ENCODE measurements around the gene GDNF. TPM values are rescaled to one million over a fixed set of nuclear protein-coding genes. Genes with fewer than 3 reads are reported as not detected.
A peak's percentile ranks its signal among the peaks of the same experiment; 100 is the strongest.

The GDNF gene
- total and polyA plus RNA-seq, 2 experiments from 2014 or later, result 0.13 to 0.17 TPM

DNA sequence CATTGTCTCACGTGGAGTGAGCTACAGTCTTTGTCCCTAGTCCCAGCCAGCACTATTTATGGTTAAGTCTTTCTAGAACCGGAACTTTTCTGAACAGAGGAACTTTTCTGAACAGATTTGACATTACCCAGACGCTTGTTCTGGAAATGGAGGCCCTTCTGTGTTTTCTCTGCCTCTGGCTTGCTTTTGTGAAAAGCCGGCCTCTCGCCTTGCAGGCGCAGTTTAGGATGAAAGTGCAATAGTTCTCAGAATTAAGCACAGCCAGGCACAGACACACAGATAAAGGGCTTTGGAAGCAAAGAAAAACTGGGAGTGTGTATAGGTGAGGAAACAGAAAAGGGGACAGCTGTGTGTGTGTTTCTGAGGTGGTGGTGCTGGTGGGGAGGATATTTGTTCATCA lies 5.9 kb downstream of the GDNF start:
- Mint-ChIP-seq H3K4me1 (peaks cover 38% of the 10 kb centered on the region), H3K27ac (no peak overlapping the region), H3K4me3 (peak overlapping the region; percentile 64), H3K9me3 (peaks cover 5% of the 10 kb centered on the region; the same call in 1 of the 3 replicates), H3K27me3 (ENCODE audit: insufficient read depth, low read depth, poor library complexity) (peaks cover 59% of the 10 kb centered on the region), H3K36me3 (ENCODE audit: low read depth) (no peaks in the 10 kb centered on the region; the same call in 2 of the 3 replicates)
- H3K4me2 ChIP-seq, result peak overlapping the region; percentile 90
- H3F3A ChIP-seq (replicated peaks; ENCODE audit: low read depth), result peaks cover 10% of the 10 kb centered on the region; the same call in 1 of the 2 replicates
- H3K79me2 ChIP-seq (replicated peaks; ENCODE audit: insufficient read depth), result no peaks in the 10 kb centered on the region
- DNase-seq (ENCODE audit: low spot score), result no peak
- no peak for ATAC-seq
- H3K27me3 ChIP-seq (ENCODE audit: insufficient read depth), result peaks cover 79% of the 10 kb centered on the region
- peak; percentile 85 for TF ChIP-seq EZH2 (IDR thresholded peaks at IDR 0.05; ENCODE audit: low read depth, unreplicated experiment)
- TF ChIP-seq, protein P1, sequence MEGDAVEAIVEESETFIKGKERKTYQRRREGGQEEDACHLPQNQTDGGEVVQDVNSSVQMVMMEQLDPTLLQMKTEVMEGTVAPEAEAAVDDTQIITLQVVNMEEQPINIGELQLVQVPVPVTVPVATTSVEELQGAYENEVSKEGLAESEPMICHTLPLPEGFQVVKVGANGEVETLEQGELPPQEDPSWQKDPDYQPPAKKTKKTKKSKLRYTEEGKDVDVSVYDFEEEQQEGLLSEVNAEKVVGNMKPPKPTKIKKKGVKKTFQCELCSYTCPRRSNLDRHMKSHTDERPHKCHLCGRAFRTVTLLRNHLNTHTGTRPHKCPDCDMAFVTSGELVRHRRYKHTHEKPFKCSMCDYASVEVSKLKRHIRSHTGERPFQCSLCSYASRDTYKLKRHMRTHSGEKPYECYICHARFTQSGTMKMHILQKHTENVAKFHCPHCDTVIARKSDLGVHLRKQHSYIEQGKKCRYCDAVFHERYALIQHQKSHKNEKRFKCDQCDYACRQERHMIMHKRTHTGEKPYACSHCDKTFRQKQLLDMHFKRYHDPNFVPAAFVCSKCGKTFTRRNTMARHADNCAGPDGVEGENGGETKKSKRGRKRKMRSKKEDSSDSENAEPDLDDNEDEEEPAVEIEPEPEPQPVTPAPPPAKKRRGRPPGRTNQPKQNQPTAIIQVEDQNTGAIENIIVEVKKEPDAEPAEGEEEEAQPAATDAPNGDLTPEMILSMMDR (conservative IDR thresholded peaks at IDR 0.05; ENCODE audit: low read depth in 2 of 2), result no peak
- H3K27ac ChIP-seq (ENCODE audit: low read depth), result no peak overlapping the region
- peaks cover 45% of the 10 kb centered on the region for H3K4me1 ChIP-seq (ENCODE audit: insufficient read depth)
- H2AFZ ChIP-seq, result peak overlapping the region; percentile 86
- 0 out of 2 replicates have a peak, but pooled peaks cover 11% of the 10 kb centered on the region for H4K20me1 ChIP-seq (replicated peaks; ENCODE audit: insufficient read depth)
- H3K9me2 ChIP-seq (ENCODE audit: insufficient read depth), result no peaks in the 10 kb centered on the region
- H3K36me3 ChIP-seq (ENCODE audit: insufficient read depth), result no peaks in the 10 kb centered on the region
- H3K4me3 ChIP-seq, result peak overlapping the region; percentile 65

DNA sequence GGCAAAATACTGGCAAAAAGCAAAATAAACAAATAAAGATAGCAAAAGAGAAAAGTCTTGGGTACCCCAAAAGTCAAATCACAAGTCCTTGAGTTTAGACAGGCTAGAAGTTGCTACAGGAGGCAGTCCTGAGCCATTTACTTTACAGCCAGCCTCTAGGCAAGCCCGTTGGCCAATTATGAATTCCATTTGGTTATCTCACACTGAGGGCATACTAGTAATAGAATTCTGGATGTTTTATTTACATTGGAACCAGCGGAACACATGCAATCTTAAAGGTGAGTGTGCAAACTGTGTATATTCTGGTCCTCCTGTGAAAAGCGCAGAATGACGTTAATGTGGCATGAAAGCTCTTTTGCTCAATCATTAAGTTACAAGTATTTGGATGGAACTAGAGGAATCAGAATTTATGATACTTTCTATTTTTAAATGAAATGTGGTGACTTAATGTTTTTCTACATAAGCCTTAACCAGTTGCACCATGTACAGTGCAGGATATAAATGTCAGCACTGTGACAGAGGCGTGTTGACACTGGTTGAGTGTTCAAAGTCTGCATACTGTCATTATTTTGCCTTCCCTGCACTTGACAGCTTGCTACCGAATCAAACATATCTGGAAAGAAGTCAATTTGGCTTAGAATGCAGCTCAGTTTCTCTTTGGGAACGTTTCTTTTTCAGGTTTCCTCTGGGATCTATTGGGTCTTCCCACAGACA lies 7.9 kb downstream of the GDNF start:
- no peak overlapping the region for H3K27ac Mint-ChIP-seq
- no peaks in the 10 kb centered on the region; the same call in 2 of the 3 replicates for H3K36me3 Mint-ChIP-seq (ENCODE audit: low read depth)
- peaks cover 22% of the 10 kb centered on the region for H3K4me1 Mint-ChIP-seq
- Histone ChIP-seq H3K79me2 (replicated peaks; ENCODE audit: insufficient read depth) (no peaks in the 10 kb centered on the region), H2AFZ (no peak overlapping the region), H3K4me2 (no peak overlapping the region), H3K27ac (ENCODE audit: low read depth) (no peak overlapping the region), H3K9me2 (ENCODE audit: insufficient read depth) (no peaks in the 10 kb centered on the region), H3K36me3 (ENCODE audit: insufficient read depth) (no peaks in the 10 kb centered on the region), H4K20me1 (replicated peaks; ENCODE audit: insufficient read depth) (0 out of 2 replicates have a peak, but pooled peaks cover 11% of the 10 kb centered on the region), H3K4me3 (no peak overlapping the region), H3F3A (replicated peaks; ENCODE audit: low read depth) (peaks cover 4% of the 10 kb centered on the region; the same call in 1 of the 2 replicates), H3K4me1 (ENCODE audit: insufficient read depth) (peaks cover 31% of the 10 kb centered on the region), H3K27me3 (ENCODE audit: insufficient read depth) (peaks cover 59% of the 10 kb centered on the region)
- no peak for DNase-seq (ENCODE audit: low spot score)
- H3K9me3 Mint-ChIP-seq, result peaks cover 5% of the 10 kb centered on the region; the same call in 1 of the 3 replicates
- ATAC-seq, result no peak
- no peak overlapping the region for H3K4me3 Mint-ChIP-seq
- peaks cover 39% of the 10 kb centered on the region for H3K27me3 Mint-ChIP-seq (ENCODE audit: insufficient read depth, low read depth, poor library complexity)
- TF ChIP-seq CREB1 (CRISPR knock-in tag; IDR thresholded peaks at IDR 0.05; ENCODE audit: low read depth) (no peak), STAT1 (IDR thresholded peaks at IDR 0.05; ENCODE audit: unreplicated experiment) (no peak), ZNF331 (CRISPR knock-in tag; IDR thresholded peaks at IDR 0.05; ENCODE audit: low read depth) (no peak), EZH2 (IDR thresholded peaks at IDR 0.05; ENCODE audit: low read depth, unreplicated experiment) (no peak), POLR2AphosphoS5 (IDR thresholded peaks at IDR 0.05; ENCODE audit: low read depth) (no peak)
- TF ChIP-seq, protein P2, sequence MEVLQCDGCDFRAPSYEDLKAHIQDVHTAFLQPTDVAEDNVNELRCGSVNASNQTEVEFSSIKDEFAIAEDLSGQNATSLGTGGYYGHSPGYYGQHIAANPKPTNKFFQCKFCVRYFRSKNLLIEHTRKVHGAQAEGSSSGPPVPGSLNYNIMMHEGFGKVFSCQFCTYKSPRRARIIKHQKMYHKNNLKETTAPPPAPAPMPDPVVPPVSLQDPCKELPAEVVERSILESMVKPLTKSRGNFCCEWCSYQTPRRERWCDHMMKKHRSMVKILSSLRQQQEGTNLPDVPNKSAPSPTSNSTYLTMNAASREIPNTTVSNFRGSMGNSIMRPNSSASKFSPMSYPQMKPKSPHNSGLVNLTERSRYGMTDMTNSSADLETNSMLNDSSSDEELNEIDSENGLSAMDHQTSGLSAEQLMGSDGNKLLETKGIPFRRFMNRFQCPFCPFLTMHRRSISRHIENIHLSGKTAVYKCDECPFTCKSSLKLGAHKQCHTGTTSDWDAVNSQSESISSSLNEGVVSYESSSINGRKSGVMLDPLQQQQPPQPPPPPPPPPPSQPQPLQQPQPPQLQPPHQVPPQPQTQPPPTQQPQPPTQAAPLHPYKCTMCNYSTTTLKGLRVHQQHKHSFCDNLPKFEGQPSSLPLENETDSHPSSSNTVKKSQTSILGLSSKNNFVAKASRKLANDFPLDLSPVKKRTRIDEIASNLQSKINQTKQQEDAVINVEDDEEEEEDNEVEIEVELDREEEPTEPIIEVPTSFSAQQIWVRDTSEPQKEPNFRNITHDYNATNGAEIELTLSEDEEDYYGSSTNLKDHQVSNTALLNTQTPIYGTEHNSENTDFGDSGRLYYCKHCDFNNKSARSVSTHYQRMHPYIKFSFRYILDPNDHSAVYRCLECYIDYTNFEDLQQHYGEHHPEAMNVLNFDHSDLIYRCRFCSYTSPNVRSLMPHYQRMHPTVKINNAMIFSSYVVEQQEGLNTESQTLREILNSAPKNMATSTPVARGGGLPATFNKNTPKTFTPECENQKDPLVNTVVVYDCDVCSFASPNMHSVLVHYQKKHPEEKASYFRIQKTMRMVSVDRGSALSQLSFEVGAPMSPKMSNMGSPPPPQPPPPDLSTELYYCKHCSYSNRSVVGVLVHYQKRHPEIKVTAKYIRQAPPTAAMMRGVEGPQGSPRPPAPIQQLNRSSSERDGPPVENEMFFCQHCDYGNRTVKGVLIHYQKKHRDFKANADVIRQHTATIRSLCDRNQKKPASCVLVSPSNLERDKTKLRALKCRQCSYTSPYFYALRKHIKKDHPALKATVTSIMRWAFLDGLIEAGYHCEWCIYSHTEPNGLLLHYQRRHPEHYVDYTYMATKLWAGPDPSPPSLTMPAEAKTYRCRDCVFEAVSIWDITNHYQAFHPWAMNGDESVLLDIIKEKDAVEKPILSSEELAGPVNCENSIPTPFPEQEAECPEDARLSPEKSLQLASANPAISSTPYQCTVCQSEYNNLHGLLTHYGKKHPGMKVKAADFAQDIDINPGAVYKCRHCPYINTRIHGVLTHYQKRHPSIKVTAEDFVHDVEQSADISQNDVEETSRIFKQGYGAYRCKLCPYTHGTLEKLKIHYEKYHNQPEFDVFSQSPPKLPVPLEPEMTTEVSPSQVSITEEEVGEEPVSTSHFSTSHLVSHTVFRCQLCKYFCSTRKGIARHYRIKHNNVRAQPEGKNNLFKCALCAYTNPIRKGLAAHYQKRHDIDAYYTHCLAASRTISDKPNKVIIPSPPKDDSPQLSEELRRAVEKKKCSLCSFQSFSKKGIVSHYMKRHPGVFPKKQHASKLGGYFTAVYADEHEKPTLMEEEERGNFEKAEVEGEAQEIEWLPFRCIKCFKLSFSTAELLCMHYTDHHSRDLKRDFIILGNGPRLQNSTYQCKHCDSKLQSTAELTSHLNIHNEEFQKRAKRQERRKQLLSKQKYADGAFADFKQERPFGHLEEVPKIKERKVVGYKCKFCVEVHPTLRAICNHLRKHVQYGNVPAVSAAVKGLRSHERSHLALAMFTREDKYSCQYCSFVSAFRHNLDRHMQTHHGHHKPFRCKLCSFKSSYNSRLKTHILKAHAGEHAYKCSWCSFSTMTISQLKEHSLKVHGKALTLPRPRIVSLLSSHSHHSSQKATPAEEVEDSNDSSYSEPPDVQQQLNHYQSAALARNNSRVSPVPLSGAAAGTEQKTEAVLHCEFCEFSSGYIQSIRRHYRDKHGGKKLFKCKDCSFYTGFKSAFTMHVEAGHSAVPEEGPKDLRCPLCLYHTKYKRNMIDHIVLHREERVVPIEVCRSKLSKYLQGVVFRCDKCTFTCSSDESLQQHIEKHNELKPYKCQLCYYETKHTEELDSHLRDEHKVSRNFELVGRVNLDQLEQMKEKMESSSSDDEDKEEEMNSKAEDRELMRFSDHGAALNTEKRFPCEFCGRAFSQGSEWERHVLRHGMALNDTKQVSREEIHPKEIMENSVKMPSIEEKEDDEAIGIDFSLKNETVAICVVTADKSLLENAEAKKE (CRISPR knock-in tag; IDR thresholded peaks at IDR 0.05), result no peak
- TF ChIP-seq, protein P3, sequence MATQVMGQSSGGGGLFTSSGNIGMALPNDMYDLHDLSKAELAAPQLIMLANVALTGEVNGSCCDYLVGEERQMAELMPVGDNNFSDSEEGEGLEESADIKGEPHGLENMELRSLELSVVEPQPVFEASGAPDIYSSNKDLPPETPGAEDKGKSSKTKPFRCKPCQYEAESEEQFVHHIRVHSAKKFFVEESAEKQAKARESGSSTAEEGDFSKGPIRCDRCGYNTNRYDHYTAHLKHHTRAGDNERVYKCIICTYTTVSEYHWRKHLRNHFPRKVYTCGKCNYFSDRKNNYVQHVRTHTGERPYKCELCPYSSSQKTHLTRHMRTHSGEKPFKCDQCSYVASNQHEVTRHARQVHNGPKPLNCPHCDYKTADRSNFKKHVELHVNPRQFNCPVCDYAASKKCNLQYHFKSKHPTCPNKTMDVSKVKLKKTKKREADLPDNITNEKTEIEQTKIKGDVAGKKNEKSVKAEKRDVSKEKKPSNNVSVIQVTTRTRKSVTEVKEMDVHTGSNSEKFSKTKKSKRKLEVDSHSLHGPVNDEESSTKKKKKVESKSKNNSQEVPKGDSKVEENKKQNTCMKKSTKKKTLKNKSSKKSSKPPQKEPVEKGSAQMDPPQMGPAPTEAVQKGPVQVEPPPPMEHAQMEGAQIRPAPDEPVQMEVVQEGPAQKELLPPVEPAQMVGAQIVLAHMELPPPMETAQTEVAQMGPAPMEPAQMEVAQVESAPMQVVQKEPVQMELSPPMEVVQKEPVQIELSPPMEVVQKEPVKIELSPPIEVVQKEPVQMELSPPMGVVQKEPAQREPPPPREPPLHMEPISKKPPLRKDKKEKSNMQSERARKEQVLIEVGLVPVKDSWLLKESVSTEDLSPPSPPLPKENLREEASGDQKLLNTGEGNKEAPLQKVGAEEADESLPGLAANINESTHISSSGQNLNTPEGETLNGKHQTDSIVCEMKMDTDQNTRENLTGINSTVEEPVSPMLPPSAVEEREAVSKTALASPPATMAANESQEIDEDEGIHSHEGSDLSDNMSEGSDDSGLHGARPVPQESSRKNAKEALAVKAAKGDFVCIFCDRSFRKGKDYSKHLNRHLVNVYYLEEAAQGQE (IDR thresholded peaks at IDR 0.05; ENCODE audit: unreplicated experiment), result no peak
